ENCODE data around the gene ALK. TPM values are rescaled to one million over a fixed set of nuclear protein-coding genes. Genes with fewer than 3 reads are reported as not detected.

ALK gene
- total RNA-seq, 1 experiment from 2014 or later = 0.87 TPM

DNA sequence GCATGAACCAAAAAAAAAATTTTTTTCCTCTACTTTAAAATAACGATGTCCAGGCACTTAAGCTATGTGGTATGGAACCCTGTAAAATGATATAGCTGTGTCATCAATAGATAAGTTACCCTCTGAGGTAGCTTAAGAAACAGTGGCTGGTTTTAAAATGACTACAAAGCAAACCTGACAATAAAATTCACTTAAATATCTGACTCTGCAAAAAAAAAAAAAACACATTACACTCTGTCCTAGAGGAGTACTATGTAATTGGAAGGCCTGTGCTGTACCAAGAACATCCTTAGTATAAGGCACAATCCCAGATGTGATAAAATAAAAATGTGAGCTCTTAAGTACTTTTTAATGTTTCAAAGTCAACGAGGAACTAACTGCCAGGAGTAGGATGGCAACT is 322.4 kb downstream of the ALK start:
- no peaks in the 10 kb centered on the region for H3K79me2 ChIP-seq (ENCODE audit: low read length)

GRCh38 chr2:29597035-29597434 is 324.4 kb downstream of the ALK start:
- BruUV-seq (replicated peaks) = no TSS peak
- Histone ChIP-seq H3K79me2 (ENCODE audit: low read length) (no peaks in the 10 kb centered on the region), H3K9me2 (replicated peaks; ENCODE audit: low read length) (no peaks in the 10 kb centered on the region), H3K4me3 (ENCODE audit: low read length) (no peak overlapping the region), H4K20me1 (ENCODE audit: low read length) (no peaks in the 10 kb centered on the region), H3K9ac (ENCODE audit: low read length) (no peak overlapping the region), H3K36me3 (ENCODE audit: low read depth, low read length) (no peaks in the 10 kb centered on the region), H3K4me1 (ENCODE audit: insufficient read depth, low read length) (peaks cover 9% of the 10 kb centered on the region), H3F3A (ENCODE audit: low read length, unreplicated experiment) (no peaks in the 10 kb centered on the region), H3K9me3 (ENCODE audit: low read length) (no peaks in the 10 kb centered on the region), H3K4me2 (ENCODE audit: low read length) (no peak overlapping the region), H3K27ac (ENCODE audit: low read length) (no peak overlapping the region), H2AFZ (ENCODE audit: low read length) (no peak overlapping the region), H3K27me3 (ENCODE audit: low read length) (no peaks in the 10 kb centered on the region)
- DNase-seq (no peak), ATAC-seq (no peak)
- CTCF ChIA-PET = no interaction called here
- intact Hi-C loops (cut with micrococcal nuclease) = no loop called here
- no peak for TF ChIP-seq EZH2 (IDR thresholded peaks at IDR 0.05; ENCODE audit: low read length, unreplicated experiment)
- TF ChIP-seq, protein P1, sequence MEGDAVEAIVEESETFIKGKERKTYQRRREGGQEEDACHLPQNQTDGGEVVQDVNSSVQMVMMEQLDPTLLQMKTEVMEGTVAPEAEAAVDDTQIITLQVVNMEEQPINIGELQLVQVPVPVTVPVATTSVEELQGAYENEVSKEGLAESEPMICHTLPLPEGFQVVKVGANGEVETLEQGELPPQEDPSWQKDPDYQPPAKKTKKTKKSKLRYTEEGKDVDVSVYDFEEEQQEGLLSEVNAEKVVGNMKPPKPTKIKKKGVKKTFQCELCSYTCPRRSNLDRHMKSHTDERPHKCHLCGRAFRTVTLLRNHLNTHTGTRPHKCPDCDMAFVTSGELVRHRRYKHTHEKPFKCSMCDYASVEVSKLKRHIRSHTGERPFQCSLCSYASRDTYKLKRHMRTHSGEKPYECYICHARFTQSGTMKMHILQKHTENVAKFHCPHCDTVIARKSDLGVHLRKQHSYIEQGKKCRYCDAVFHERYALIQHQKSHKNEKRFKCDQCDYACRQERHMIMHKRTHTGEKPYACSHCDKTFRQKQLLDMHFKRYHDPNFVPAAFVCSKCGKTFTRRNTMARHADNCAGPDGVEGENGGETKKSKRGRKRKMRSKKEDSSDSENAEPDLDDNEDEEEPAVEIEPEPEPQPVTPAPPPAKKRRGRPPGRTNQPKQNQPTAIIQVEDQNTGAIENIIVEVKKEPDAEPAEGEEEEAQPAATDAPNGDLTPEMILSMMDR (conservative IDR thresholded peaks at IDR 0.05; ENCODE audit: low read depth, low read length) = no peak
- no peak for TF ChIP-seq EZH2phosphoT487 (IDR thresholded peaks at IDR 0.05; ENCODE audit: borderline replicate concordance, low read length)
- POLR2A ChIA-PET (ENCODE audit: unreplicated experiment) = no interaction called here

More for the DNA sequence above, 322.4 kb downstream of the ALK start:
- TF ChIP-seq, protein P1 (conservative IDR thresholded peaks at IDR 0.05; ENCODE audit: low read depth, low read length) = no peak
- no peak overlapping the region for H3K9ac ChIP-seq (ENCODE audit: low read length)
- no peaks in the 10 kb centered on the region for H4K20me1 ChIP-seq (ENCODE audit: low read length)
- no peaks in the 10 kb centered on the region for H3F3A ChIP-seq (ENCODE audit: low read length, unreplicated experiment)
- BruUV-seq (replicated peaks) = no TSS peak
- no peak overlapping the region for H3K27ac ChIP-seq (ENCODE audit: low read length)
- ATAC-seq (no peak), DNase-seq (no peak)
- H3K36me3 ChIP-seq (ENCODE audit: low read depth, low read length) = no peaks in the 10 kb centered on the region
- H3K9me3 ChIP-seq (ENCODE audit: low read length) = no peaks in the 10 kb centered on the region
- H3K4me1 ChIP-seq (ENCODE audit: insufficient read depth, low read length) = peaks cover 14% of the 10 kb centered on the region
- intact Hi-C loops (cut with micrococcal nuclease) = no loop called here
- no peaks in the 10 kb centered on the region for H3K9me2 ChIP-seq (replicated peaks; ENCODE audit: low read length)
- no peaks in the 10 kb centered on the region for H3K27me3 ChIP-seq (ENCODE audit: low read length)
- ChIA-PET POLR2A (ENCODE audit: unreplicated experiment) (no interaction called here), CTCF (no interaction called here)
- H3K4me3 ChIP-seq (ENCODE audit: low read length) = no peak overlapping the region
- H3K4me2 ChIP-seq (ENCODE audit: low read length) = no peak overlapping the region
- H2AFZ ChIP-seq (ENCODE audit: low read length) = no peak overlapping the region

DNA sequence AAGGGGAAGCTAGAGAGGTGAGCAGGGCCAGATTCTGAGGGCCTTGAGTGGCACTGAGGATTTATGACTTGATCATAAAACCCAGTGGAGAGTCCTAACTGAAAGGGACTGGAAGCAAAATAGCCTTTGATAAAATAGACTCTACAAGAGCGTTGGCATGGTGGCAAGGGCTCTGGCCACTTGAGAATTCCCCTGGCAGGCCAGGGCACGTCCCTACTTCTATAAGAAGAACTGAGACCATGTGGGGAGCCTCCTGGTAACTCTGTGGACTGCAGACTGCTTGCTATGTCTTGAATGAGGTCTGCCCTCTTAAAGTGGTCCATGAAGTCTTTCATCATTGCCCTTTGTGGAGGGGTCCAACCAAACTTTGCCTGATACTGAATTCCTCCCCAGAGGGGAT is 324.8 kb downstream of the ALK start:
- no TSS peak for BruUV-seq (replicated peaks)
- CTCF ChIA-PET = no interaction called here

More for the DNA sequence above, 324.8 kb downstream of the ALK start:
- no peak overlapping the region for H2AFZ ChIP-seq (ENCODE audit: low read length)
- H3K27me3 ChIP-seq (ENCODE audit: low read length) = no peaks in the 10 kb centered on the region
- no peak overlapping the region for H3K27ac ChIP-seq (ENCODE audit: low read length)
- DNase-seq (no peak), ATAC-seq (no peak)
- POLR2A ChIA-PET (ENCODE audit: unreplicated experiment) = no interaction called here
- H3K79me2 ChIP-seq (ENCODE audit: low read length) = no peaks in the 10 kb centered on the region
- TF ChIP-seq EZH2phosphoT487 (IDR thresholded peaks at IDR 0.05; ENCODE audit: borderline replicate concordance, low read length) = no peak
- TF ChIP-seq, protein P1 (conservative IDR thresholded peaks at IDR 0.05; ENCODE audit: low read depth, low read length) = no peak
- TF ChIP-seq EZH2 (IDR thresholded peaks at IDR 0.05; ENCODE audit: low read length, unreplicated experiment) = no peak
- H3K4me3 ChIP-seq (ENCODE audit: low read length) = no peak overlapping the region
- H3K4me1 ChIP-seq (ENCODE audit: insufficient read depth, low read length) = peaks cover 4% of the 10 kb centered on the region
- H3K9ac ChIP-seq (ENCODE audit: low read length) = no peak overlapping the region
- no peaks in the 10 kb centered on the region for H3K9me2 ChIP-seq (replicated peaks; ENCODE audit: low read length)
- H3F3A ChIP-seq (ENCODE audit: low read length, unreplicated experiment) = no peaks in the 10 kb centered on the region
- no peaks in the 10 kb centered on the region for H3K36me3 ChIP-seq (ENCODE audit: low read depth, low read length)
- H4K20me1 ChIP-seq (ENCODE audit: low read length) = no peaks in the 10 kb centered on the region
- no peaks in the 10 kb centered on the region for H3K9me3 ChIP-seq (ENCODE audit: low read length)
- H3K4me2 ChIP-seq (ENCODE audit: low read length) = no peak overlapping the region
- intact Hi-C loops (cut with micrococcal nuclease) = no loop called here
